CD4-positive, alpha-beta T cell treated with Interferon gamma for 1 hour (primary cell): Measurements from ENCODE around the gene PRKG1.
"Not testable (repeated sequence)": the region's sequence is repeated elsewhere in the genome, so short reads cannot be mapped to it uniquely, and the experiment has no call there.

Source experiments
- DNase-seq: peaks from one replicate; pipeline ENCODE4 v3.0.0-alpha.2; 2020

Gene PRKG1

DNA sequence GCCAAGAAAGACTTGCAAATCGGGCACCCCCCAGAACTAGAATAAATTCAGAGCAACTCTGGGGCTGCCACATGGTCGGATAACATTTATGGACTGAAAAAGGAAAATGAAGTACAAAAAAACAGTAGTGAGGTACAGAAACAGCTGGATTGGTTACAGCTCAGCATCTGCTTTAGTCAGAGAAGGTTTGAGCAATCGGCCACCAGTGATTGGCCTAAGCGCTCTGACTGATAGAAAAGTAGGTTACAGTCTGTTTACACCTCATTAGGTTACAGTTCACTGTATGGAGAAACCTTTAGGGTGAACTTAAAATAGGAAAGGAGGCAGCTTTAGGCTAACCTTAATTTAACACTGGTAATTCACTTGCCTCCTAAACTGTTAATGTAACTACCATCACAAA is 1137.8 kb downstream of the PRKG1 start:
- DNase-seq: no peak

DNA sequence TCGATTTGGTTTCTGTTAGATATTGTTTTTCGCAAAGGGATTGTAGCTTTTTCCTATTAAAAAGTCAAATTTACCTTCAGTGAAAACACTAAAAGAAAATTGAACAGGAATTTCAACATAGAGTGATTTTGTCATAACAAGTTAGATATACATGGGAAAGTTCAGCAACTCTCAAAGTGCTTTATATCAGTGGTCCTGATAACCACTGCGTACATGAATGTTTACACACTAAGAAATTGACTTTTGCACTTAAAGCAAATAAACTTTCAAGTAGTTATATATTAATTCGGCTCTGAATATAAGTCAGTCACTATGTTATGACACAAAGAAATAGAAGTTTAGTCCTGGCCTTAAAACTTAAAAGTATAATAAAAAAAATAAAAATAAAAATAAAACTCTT is 1138.5 kb downstream of the PRKG1 start:
- no peak for DNase-seq

DNA sequence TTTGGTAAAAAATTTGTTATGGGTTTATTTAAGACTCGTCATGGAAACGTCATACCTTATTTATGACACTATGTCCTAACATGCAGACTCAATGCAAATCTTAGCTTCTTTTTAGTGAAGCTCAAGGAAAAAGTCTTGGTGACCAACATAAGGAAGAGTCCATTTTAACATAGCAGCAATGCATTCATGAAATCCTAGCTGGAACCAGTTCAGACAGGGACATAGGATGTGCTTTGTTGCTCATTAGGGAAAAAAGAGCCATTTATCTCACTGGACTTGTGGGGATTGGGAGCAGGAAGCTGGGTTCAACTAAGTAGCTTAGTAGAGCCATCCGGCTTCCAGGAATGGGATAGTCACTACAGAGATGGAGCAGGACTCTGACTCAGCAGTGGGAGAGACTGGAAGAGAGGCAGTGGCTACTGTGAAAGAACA is 1139.0 kb downstream of the PRKG1 start:
- no peak for DNase-seq

GRCh38 chr10:52215745-52216361 is 1141.6 kb downstream of the PRKG1 start:
- no peak for DNase-seq

- no peak for DNase-seq
Measured at GRCh38 chr10:52216852-52217251, 1142.6 kb downstream of the PRKG1 start.

DNA sequence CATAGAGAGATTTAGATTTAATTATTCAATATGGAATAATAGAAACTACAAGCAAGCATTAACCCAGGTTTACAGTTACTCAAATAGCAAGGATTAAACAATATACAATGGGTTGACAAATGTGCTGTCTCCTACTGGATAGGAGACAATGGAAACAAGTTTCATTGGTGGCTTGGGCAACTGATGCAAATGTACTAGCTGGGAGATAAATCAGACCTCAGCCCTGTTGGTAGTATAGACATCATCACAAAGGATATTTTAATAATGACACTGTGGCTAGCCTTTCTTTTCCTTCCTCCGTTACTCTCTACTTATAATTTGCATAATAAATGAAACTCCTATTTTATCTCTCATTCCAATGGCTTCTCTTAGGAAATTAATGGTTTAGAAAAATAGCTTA is 1143.2 kb downstream of the PRKG1 start:
- DNase-seq: no peak

GRCh38 chr10:52220947-52221346 is 1146.7 kb downstream of the PRKG1 start:
- DNase-seq: no peak

GRCh38 chr10:52221923-52222322 is 1147.6 kb downstream of the PRKG1 start:
- DNase-seq: no peak

DNA sequence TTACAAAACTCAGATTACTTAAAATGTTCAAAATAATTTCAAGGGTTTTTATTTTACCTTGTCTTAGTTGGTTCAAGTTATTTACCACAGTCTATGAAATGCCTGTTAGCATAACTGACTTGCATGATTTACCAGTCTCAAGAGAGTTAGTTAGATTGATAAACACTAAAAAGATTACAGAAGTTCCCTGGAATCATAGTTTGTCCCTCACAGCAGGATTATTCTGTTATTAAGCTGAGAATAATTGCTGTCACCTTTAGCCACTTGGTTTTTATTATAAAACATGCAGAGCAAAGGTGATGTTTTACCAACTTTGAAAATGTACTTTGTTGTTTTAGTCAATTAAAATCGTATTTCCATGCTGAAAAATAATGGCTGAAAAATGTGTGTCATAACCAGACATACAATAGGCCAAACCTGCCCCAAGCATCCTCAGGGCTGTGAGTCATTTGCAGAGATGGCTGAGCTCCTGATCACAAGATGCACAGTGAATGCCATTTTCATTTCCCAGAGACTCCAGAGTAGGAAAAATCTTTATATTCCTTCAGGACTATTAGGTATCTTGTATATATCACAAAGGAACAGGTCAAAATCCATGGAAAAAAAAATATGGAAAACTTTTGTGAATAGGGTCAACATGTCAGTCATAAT is 1152.0 kb downstream of the PRKG1 start:
- DNase-seq: no peak

- DNase-seq: no peak
Measured at GRCh38 chr10:52228556-52228955, 1154.3 kb downstream of the PRKG1 start.

GRCh38 chr10:52229291-52229931 is 1155.1 kb downstream of the PRKG1 start:
- no peak for DNase-seq

DNA sequence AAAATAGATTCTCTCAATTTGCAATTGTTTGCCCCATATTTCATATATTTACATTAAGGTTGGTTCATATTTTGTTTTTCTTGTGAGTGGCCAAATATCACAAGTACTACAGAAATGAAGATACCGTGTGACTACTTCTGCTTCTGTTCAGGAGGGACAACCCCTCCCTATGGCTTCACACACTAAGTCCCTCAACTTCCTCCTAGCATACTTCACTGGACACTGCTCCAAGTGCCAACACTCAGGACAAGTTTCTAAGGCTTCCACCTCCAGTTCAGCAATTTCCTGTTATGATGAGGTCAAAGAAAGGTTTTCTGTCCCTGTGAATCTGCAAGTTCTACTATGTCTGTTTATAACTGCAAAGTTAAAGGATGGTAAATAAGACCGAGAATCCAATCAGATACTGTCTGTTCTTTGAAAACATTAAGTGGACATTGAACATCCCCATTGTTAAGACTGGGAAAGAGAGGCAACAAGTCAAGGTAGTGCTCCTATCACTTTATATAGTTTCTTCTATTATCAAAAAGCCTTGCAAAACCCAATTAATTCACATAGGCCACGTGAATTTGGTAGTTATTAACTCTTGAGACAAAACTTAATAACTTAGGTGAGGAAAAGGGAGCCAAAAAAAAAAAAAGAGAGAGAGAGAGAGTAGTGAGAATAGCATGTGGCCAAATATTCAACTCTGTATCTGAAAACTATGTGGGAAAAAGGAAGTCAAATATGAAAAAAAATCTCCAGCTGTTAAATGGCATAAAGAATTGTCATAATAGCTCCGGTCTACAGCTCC is 1158.5 kb downstream of the PRKG1 start:
- no peak for DNase-seq

DNA sequence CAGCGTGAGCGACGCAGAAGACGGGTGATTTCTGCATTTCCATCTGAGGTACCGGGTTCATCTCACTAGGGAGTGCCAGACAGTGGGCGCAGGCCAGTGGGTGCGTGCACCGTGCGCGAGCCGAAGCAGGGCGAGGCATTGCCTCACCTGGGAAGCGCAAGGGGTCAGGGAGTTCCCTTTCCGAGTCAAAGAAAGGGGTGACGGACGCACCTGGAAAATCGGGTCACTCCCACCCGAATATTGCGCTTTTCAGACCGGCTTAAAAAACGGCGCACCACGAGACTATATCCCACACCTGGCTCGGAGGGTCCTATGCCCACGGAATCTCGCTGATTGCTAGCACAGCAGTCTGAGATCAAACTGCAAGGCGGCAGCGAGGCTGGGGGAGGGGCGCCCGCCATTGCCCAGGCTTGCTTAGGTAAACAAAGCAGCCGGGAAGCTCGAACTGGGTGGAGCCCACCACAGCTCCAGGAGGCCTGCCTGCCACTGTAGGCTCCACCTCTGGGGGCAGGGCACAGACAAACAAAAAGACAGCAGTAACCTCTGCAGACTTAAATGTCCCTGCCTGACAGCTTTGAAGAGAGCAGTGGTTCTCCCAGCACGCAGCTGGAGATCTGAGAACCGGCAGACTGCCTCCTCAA is 1159.2 kb downstream of the PRKG1 start:
- DNase-seq: not testable (repeated sequence)

GRCh38 chr10:52239771-52240170 is 1165.5 kb downstream of the PRKG1 start:
- no peak for DNase-seq

DNA sequence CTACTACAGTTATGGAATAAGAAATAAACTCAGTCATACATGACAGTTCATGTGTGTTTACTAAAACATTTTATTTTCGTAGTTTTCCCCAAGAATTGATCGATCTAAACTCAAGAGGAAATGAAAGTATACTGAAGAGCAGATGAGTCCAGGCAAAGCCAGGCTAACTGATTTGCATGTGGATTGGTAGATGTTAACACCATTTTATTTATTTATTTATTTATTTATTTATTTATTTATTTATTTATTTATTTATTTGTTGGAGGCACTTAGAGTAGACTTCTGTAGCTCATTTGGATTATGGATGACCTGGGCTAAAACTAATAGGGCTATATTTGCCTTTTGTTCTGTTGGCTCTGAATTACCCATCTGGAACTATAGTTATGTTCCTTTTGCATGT is 1171.3 kb downstream of the PRKG1 start:
- no peak for DNase-seq

DNA sequence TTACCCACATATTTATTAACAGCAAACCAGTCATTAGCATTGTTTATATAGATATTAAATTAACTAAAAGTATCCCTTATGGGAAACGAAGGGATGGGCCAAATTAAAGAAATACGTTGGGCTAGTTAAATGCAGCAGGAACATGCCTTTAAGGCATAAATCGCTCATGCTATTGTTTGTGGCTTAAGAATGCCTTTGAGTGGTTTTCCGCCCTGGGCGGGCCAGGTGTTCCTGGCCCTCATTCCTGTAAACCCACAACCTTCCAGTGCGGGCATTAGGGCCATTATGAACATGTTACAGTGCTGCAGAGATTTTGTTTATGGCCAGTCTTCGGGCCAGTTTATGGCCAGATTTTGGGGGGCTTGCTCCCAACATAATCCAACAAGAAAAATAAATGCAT is 1173.6 kb downstream of the PRKG1 start:
- not testable (repeated sequence) for DNase-seq

DNA sequence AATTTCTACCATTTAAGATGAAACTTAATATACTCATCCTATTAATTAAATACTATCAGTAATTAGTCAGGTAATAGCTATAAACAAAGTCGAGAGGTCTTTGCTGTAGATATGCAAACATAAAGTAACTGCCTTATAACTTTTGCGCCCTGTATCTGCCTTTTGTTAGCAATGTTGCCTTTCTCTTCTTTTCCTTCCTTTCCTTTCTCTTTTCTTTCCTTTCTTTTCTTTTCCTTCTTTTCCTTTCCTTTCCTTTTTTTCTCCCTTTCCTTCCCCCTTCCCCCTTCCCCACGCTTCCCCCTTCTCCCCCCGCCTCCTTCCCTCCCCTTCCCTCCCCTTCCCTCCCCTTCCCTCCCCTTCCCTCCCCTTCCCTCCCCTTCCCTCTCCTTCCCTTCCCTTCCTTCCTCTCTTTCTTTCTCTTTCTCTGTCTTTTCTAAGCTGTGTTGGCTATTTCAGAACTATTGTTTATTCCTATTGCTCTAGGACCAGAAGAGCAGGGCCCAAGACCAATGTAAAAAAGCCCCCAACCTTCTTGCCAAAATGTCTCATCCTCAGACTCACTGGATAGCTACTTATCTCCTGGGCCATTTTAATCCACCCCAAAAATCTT is 1174.5 kb downstream of the PRKG1 start:
- DNase-seq: no peak

DNA sequence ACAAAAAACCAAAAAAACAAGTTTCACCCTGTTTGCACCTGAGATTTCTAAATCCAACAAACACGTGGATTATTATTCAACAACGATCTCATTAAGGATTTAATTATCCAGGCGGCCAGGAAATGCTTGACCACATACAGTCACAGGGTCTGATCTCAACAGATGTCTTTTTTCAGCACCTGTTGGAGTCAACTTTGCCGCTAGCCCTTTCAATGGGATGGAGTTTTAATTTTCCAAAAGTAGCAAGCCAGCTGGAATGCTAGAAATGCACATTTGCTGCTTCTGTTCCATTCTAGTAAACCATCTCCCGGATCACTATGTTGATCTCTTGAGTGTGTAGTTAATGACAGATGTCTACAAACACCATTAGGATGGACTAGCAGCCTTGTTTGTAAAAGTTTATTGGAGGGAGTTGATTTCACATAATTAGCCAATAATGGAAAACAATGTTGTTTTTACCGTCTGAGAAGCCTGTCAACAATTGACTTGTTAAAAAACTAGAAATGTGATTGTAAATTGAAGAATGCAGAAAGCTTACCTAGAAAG is 1175.6 kb downstream of the PRKG1 start:
- DNase-seq: no peak

GRCh38 chr10:52250510-52250909 is 1176.2 kb downstream of the PRKG1 start:
- DNase-seq: no peak

DNA sequence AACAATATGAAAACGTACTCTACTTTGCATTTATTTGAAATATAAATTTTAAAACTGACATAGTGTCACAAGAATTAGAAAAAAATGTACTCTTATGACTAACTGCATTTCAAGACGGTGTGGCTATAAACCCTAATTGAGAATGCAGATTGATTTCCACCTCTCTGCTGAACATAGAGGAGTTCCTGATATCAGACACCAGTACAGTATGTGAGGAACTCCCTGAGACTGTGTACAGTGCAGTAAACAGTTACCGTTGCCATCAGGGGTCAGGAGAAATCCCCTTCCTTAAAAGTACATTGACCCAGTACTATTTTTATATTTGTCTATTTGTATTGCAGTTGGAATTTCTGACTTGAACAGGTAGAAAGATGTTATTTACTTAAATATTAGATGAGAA is 1178.0 kb downstream of the PRKG1 start:
- DNase-seq: no peak

DNA sequence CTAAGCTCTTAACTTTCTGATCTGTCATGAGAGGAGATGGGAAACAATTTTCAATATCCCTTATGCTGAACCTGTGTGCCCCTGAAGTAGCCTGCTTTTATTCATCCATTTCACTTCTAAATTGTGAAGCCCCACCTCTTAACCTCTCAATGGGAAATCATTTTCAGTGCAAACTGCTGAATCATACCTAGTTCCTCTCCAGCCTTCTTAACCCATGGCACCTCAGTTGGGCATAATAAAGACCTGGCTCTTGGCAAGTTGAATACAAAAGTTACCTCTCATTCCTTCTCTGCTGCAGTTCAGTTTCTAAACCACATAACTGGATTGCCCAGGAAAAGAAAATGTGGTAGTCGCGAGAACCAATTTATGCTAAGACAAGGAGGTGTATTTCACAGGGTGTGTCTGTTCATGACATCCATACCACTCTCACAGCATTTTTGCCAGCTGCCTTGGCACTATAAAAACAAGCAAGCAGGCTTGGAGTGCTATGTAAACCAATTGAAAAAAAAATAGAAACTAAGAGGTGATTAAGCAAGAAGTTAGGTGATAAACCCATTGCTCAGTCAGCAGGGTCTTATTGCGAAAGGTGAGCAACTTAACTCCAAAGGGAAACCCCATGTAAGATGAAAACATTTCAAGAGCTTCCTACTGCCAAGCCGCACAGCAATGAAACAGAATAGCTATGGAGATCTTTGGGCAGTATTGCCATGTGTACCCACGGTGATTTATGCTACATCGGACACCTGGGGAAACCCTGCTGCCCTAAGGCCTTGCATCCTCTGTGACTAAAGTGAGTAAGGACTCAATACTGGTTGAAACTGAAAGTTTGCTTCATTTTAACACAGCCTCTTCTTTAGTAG is 1182.8 kb downstream of the PRKG1 start:
- DNase-seq: no peak
